ENCODE measurements around the gene DUSP23.
A peak's percentile ranks its signal among the peaks of the same experiment; 100 is the strongest.

The DUSP23 gene

DNA sequence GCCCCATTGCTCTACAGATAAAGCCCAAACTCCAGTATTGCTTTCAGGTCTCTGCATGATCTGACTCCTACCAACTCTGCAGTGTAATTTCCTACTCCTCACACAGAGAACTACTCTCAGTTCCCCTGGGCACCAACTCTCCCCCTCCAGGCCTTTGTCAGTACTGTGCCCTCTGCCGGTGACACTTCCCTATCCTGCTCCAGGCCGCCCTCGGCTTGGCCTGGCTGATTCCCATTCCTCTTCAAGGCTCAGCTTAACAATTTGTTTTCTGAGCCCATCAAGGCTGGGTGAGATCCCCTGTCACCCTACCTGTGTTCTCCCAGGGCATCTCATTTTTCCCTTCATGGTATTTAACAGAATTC is 48.5 kb downstream of the DUSP23 start:
- no peak for DNase-seq

DNA sequence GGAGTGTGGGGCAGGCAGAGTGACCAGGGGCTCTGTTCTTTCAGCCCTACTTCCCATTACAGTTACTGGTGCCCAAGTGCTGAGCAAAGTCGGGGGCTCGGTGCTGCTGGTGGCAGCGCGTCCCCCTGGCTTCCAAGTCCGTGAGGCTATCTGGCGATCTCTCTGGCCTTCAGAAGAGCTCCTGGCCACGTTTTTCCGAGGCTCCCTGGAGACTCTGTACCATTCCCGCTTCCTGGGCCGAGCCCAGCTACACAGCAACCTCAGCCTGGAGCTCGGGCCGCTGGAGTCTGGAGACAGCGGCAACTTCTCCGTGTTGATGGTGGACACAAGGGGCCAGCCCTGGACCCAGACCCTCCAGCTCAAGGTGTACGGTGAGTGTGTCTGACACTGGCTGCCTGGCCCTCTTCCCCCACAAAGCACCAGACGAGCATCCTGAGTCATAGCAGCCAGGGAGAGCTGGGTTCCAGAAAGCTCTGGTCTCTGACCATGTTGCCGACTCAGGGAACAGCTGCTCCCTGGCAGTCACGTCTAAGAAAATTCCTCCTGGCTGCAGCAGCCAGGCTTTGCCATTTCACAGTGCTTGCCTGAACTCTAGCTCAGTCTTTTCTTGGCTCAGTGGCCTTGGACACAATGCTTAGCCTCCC is 49.2 kb downstream of the DUSP23 start:
- peak; percentile 39 for DNase-seq

DNA sequence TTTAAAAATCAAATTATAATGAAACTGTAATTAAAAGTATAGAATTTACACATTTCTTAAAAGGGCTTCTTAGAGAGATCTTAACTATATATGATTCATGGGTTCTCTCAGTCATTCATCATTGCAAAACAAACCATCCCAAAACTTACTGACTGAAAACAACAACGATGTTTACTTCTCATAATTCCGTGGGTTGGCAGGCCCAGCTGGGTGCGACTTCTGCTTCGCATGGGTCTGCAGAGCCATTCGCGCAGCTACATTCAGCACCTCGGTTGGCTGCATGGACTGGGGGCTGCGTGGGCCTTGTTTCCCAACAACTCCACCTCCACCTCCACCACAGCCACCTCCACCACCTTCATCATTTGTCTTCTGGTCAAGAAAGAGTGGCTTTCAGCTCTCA is 50.0 kb downstream of the DUSP23 start:
- DNase-seq, result no peak

DNA sequence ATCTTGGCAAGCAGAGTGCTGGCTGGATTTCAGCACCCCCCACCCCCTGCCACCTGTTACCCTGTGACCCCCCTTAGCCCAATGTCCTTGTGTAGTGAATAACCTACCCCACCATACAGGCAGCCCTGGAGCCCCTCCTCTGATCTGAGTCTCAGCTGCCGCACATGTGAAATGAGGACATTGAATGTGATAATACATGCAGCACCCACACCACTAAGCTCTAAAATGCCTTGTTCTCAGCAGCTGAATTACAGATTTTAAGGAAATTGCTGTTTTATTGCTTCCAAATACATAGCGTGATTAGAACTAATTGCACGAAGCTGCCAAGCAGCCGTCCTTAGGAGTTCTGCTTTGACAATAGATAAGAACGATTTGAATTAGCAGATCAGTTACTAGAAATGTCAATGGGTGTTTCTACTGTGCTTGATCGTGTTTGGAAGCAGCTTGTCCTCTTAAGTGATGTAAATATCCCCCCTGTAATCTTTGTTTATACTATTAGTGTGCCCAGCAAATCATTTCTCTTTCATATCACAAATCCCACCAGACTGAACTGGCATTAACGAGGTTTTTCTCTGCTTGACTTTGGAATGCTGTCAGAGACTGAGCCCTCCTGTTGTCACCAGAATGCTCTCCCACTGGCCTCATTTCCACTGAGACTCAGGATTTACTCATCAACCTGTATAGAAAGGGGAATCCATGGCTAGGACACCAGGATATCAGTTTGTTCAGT is 50.8 kb downstream of the DUSP23 start:
- DNase-seq, result no peak

Measured in NCI-H446 treated with DMSO at 0.1 percent for 48 hours (cell line).